AG04449 (cell line): Measurements from ENCODE around the gene CTNNA2.

Experiments
- CTCF ChIA-PET: fragments of 350-600 bp; formaldehyde crosslinking; extraction: SDS; loops from one replicate; lab custom pipeline; 2021; ENCODE audit warnings: antibody characterized with exemption; lab: Yijun Ruan, JAX
- POLR2A ChIA-PET: fragments of 400-600, 350-600 bp; formaldehyde crosslinking; extraction: SDS; loops from one replicate; lab custom pipeline; 2020; ENCODE audit warnings: antibody characterized with exemption, inconsistent platforms; lab: Yijun Ruan, JAX
- DNase-seq: peaks from one replicate; pipeline ENCODE4 v3.0.0-alpha.2; 2010; ENCODE audit warnings: low read depth, low spot score
- H3K4me3 ChIP-seq: 2 replicates; pipeline ENCODE4 v1.5.1; 2011; ENCODE audit warnings: low read depth, mild to moderate bottlenecking, control low read depth, low read length
- TF ChIP-seq, protein P1 (sequence below): IDR thresholded peaks from one replicate; pipeline ENCODE4 v1.5.1; 2011; ENCODE audit warnings: mild to moderate bottlenecking, moderate library complexity, low read length, control low read depth, inconsistent platforms; ENCODE audit not compliant: insufficient read depth; ENCODE audit errors: missing control alignments

The CTNNA2 gene

DNA sequence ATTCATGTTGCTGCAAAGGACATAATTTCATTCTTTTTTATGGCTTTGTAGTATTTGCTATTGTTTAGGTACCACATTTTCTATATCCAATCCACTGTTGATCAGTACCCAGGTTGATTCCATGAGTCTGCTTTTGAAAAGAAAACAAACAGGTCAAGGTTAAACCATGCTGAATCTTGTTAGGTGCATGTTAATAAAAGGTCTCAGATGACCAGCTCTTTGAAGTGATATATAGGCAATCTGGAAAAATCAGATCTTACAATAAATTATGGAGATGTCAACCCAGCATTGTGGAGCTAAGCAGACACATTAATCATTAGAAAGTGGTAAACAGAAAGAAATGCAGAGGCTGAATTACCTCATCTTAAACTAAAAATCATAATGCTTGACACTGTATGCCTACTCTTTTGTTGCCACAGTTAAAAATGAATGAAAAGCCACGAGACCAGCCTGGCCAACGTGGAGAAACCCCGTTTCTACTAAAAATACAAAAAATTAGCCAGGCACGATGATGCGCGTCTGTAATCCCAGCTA, 246.0 kb downstream of the CTNNA2 start:
- TF ChIP-seq, protein P1, sequence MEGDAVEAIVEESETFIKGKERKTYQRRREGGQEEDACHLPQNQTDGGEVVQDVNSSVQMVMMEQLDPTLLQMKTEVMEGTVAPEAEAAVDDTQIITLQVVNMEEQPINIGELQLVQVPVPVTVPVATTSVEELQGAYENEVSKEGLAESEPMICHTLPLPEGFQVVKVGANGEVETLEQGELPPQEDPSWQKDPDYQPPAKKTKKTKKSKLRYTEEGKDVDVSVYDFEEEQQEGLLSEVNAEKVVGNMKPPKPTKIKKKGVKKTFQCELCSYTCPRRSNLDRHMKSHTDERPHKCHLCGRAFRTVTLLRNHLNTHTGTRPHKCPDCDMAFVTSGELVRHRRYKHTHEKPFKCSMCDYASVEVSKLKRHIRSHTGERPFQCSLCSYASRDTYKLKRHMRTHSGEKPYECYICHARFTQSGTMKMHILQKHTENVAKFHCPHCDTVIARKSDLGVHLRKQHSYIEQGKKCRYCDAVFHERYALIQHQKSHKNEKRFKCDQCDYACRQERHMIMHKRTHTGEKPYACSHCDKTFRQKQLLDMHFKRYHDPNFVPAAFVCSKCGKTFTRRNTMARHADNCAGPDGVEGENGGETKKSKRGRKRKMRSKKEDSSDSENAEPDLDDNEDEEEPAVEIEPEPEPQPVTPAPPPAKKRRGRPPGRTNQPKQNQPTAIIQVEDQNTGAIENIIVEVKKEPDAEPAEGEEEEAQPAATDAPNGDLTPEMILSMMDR, result no peak
- ChIA-PET POLR2A (no interaction called here), CTCF (no interaction called here)
- no peak for DNase-seq
- no peak overlapping the region for H3K4me3 ChIP-seq

DNA sequence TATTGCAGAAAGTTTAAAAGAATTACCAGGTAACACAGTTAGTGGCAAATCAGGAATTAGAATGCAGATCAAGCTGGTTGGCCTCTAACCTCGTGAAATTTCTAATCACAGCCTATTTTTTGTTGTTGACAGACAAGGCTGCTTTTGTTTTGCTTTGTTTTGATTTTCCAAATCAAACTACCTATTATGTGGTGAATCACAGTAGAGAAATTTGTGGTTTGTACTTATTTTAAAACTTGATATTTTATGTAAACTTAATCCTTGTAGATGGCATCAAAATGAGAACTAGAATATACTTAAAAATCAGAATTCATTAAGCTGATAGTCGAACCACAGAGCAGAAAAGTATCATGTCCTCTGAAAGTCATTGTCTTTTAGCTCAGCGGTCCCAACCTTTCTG, 258.1 kb downstream of the CTNNA2 start:
- CTCF ChIA-PET, result no interaction called here

DNA sequence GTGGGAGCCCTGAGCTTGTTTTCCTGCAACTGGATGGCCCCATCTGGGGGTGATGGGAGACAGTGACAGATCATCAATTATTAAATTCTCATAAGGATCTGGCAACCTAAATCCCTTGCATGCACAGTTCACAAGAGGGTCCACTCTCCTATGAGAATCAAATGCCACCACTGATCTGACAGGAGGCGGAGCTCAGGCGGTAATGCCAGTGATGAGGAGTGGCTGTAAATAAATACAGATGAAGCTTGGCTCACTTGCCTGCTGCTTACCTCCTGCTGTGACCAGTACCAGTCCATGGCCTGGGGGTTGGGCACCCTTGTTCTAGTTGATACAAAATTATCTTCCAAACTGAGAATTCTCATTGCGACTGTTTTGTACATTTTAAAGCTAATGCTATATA, 258.6 kb downstream of the CTNNA2 start:
- H3K4me3 ChIP-seq, result no peak overlapping the region
- ChIA-PET CTCF (no interaction called here), POLR2A (no interaction called here)
- TF ChIP-seq, protein P1, result no peak
- no peak for DNase-seq

More for the DNA sequence above, 258.1 kb downstream of the CTNNA2 start:
- no peak for DNase-seq
- TF ChIP-seq, protein P1, result no peak
- H3K4me3 ChIP-seq, result no peak overlapping the region
- POLR2A ChIA-PET, result no interaction called here

DNA sequence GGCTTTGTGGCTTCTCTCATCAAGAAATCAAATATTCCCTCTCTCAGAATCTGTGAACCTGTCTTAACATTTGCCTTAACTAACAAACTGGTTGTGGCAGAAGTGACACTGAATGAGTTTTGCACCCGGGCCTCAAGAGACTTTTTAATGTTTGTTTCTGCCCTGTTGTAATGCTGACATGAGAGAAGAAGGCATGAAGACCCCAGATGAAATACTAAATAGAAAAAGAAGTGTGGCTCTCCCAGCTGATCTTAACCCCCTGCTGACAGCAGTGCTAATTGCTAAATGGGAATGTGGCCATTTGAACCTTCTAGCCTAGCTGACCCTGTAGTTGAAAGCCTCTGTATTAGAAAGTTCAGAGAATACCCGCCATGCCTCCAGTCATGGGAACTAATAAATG, 261.2 kb downstream of the CTNNA2 start:
- CTCF ChIA-PET, result no interaction called here
- no peak overlapping the region for H3K4me3 ChIP-seq
- DNase-seq, result no peak
- TF ChIP-seq, protein P1, result no peak
- POLR2A ChIA-PET, result no interaction called here

DNA sequence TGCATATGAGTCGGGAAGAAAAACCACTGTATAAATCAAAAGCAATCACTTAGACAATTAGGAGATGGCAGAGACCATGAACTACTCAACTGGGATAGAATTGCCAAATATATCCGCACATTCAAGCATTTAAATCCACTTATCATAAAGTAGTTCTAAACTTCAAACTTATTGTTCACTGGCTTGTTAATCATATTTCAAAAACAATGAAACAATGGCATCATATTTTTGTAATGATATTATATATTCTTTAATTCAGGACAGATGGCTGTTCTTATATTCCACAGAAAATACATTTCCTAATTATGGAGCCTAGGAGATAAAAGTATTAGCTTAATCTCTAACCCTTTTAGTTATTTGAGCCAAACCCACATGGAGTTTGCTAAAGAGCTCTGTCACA, 263.6 kb downstream of the CTNNA2 start:
- no peak overlapping the region for H3K4me3 ChIP-seq
- ChIA-PET POLR2A (no interaction called here), CTCF (no interaction called here)
- no peak for DNase-seq
- TF ChIP-seq, protein P1, result no peak

DNA sequence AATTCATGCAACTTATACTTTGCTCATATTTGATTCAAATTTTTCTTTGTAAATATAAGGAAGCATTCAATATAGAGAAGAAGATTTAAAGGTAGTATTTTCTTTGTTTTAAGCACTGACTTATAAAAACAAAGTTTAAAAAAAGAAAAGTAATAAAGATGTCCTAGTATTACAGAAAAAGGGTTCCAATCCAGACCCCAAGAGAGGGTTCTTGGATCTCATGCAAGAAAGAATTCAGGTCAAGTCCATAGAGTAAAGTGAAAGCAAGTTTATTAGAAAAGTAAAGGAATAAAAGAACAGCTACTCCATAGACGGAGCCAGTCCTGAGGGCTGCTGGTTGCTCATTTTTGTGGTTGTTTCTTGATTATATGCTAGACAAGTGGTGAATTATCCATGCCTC, 267.9 kb downstream of the CTNNA2 start:
- no peak overlapping the region for H3K4me3 ChIP-seq
- TF ChIP-seq, protein P1, result no peak
- ChIA-PET CTCF (no interaction called here), POLR2A (no interaction called here)
- no peak for DNase-seq
